ENCODE measurements around the gene LZTS2.

Gene LZTS2

GRCh38 chr10:101011517-101012423 lies 12.2 kb downstream of the LZTS2 start:
- DNase-seq (ENCODE audit: low read depth, low spot score), result no peak
- no peak overlapping the region for H3K27ac ChIP-seq

GRCh38 chr10:101012525-101013364 lies 13.1 kb downstream of the LZTS2 start:
- peak overlapping the region; percentile 35 for H3K27ac ChIP-seq
- peak; percentile 64 for DNase-seq (ENCODE audit: low read depth, low spot score)

GRCh38 chr10:101013365-101013825 lies 13.8 kb downstream of the LZTS2 start:
- H3K27ac ChIP-seq, result peak overlapping the region; percentile 35

GRCh38 chr10:101014230-101014884 lies 14.7 kb downstream of the LZTS2 start:
- no peak for DNase-seq (ENCODE audit: low read depth, low spot score)
- no peak overlapping the region for H3K27ac ChIP-seq

More at GRCh38 chr10:101013365-101013825, 13.8 kb downstream of the LZTS2 start:
- DNase-seq (ENCODE audit: low read depth, low spot score), result no peak

- no peak overlapping the region for H3K27ac ChIP-seq
- DNase-seq (ENCODE audit: low read depth, low spot score), result peak; percentile 69
Observed at GRCh38 chr10:101014966-101015581, 15.5 kb downstream of the LZTS2 start.

- H3K27ac ChIP-seq, result no peak overlapping the region
- DNase-seq (ENCODE audit: low read depth, low spot score), result no peak
Observed at GRCh38 chr10:101015582-101015973, 16.0 kb downstream of the LZTS2 start.

GRCh38 chr10:101016814-101017213 lies 17.2 kb downstream of the LZTS2 start:
- DNase-seq (ENCODE audit: low read depth, low spot score), result no peak
- no peak overlapping the region for H3K27ac ChIP-seq

- no peak overlapping the region for H3K27ac ChIP-seq
- DNase-seq (ENCODE audit: low read depth, low spot score), result no peak
Observed at GRCh38 chr10:101018118-101018599, 18.6 kb downstream of the LZTS2 start.

- no peak overlapping the region for H3K27ac ChIP-seq
- DNase-seq (ENCODE audit: low read depth, low spot score), result no peak
Observed at GRCh38 chr10:101018600-101019439, 19.2 kb downstream of the LZTS2 start.

- H3K27ac ChIP-seq, result no peak overlapping the region
- DNase-seq (ENCODE audit: low read depth, low spot score), result no peak
Observed at GRCh38 chr10:101019440-101019703, 19.8 kb downstream of the LZTS2 start.

- no peak overlapping the region for H3K27ac ChIP-seq
- DNase-seq (ENCODE audit: low read depth, low spot score), result no peak
Observed at GRCh38 chr10:101020427-101021075, 20.9 kb downstream of the LZTS2 start.

- H3K27ac ChIP-seq, result no peak overlapping the region
- no peak for DNase-seq (ENCODE audit: low read depth, low spot score)
Observed at GRCh38 chr10:101021239-101021638, 21.6 kb downstream of the LZTS2 start.

- DNase-seq (ENCODE audit: low read depth, low spot score), result no peak
Observed at GRCh38 chr10:101021692-101022251, 22.2 kb downstream of the LZTS2 start.

GRCh38 chr10:101022967-101023705 lies 23.5 kb downstream of the LZTS2 start:
- DNase-seq (ENCODE audit: low read depth, low spot score), result no peak
- no peak overlapping the region for H3K27ac ChIP-seq

More at GRCh38 chr10:101021692-101022251, 22.2 kb downstream of the LZTS2 start:
- no peak overlapping the region for H3K27ac ChIP-seq

GRCh38 chr10:101027106-101027720 lies 27.6 kb downstream of the LZTS2 start:
- H3K27ac ChIP-seq, result no peak overlapping the region
- no peak for DNase-seq (ENCODE audit: low read depth, low spot score)

GRCh38 chr10:101028446-101029337 lies 29.1 kb downstream of the LZTS2 start:
- DNase-seq (ENCODE audit: low read depth, low spot score), result no peak
- H3K27ac ChIP-seq, result no peak overlapping the region
